ENCODE measurements around the gene PDHX.
A peak's percentile ranks its signal among the peaks of the same experiment; 100 is the strongest.

Gene PDHX

GRCh38 chr11:34960277-34960676 is 43.9 kb downstream of the PDHX start:
- H3K27me3 Mint-ChIP-seq: no peaks in the 10 kb centered on the region
- no peaks in the 10 kb centered on the region for H3K9me3 Mint-ChIP-seq (ENCODE audit: low read depth)
- peaks cover 11% of the 10 kb centered on the region for H3K36me3 Mint-ChIP-seq
- no peak overlapping the region for H3K4me3 Mint-ChIP-seq
- H3K27ac Mint-ChIP-seq: no peak overlapping the region
- H3K4me1 Mint-ChIP-seq (ENCODE audit: low read depth): no peaks in the 10 kb centered on the region

- Mint-ChIP-seq H3K9me3 (ENCODE audit: low read depth) (no peaks in the 10 kb centered on the region), H3K36me3 (peaks cover 14% of the 10 kb centered on the region), H3K27me3 (no peaks in the 10 kb centered on the region), H3K27ac (peak overlapping the region; percentile 4), H3K4me1 (ENCODE audit: low read depth) (no peaks in the 10 kb centered on the region), H3K4me3 (no peak overlapping the region)
These were observed 45.6 kb downstream of the PDHX start for GRCh38 chr11:34962034-34962433.

GRCh38 chr11:34963351-34963750 is 46.9 kb downstream of the PDHX start:
- H3K27ac Mint-ChIP-seq: no peak overlapping the region
- no peaks in the 10 kb centered on the region for H3K9me3 Mint-ChIP-seq (ENCODE audit: low read depth)
- no peaks in the 10 kb centered on the region for H3K4me1 Mint-ChIP-seq (ENCODE audit: low read depth)
- peaks cover 18% of the 10 kb centered on the region for H3K36me3 Mint-ChIP-seq
- H3K27me3 Mint-ChIP-seq: no peaks in the 10 kb centered on the region
- H3K4me3 Mint-ChIP-seq: no peak overlapping the region

GRCh38 chr11:34964610-34965331 is 48.4 kb downstream of the PDHX start:
- Mint-ChIP-seq H3K4me1 (ENCODE audit: low read depth) (no peaks in the 10 kb centered on the region), H3K27me3 (no peaks in the 10 kb centered on the region), H3K27ac (no peak overlapping the region), H3K4me3 (no peak overlapping the region), H3K9me3 (ENCODE audit: low read depth) (no peaks in the 10 kb centered on the region), H3K36me3 (peaks cover 18% of the 10 kb centered on the region)

GRCh38 chr11:34968862-34969261 is 52.4 kb downstream of the PDHX start:
- peaks cover 30% of the 10 kb centered on the region for H3K36me3 Mint-ChIP-seq
- no peak overlapping the region for H3K4me3 Mint-ChIP-seq
- peaks cover 3% of the 10 kb centered on the region for H3K4me1 Mint-ChIP-seq (ENCODE audit: low read depth)

GRCh38 chr11:34970033-34970432 is 53.6 kb downstream of the PDHX start:
- Mint-ChIP-seq H3K27me3 (no peaks in the 10 kb centered on the region), H3K9me3 (ENCODE audit: low read depth) (no peaks in the 10 kb centered on the region), H3K4me1 (ENCODE audit: low read depth) (peaks cover 4% of the 10 kb centered on the region), H3K27ac (no peak overlapping the region), H3K4me3 (no peak overlapping the region), H3K36me3 (peaks cover 35% of the 10 kb centered on the region)

More at GRCh38 chr11:34968862-34969261, 52.4 kb downstream of the PDHX start:
- H3K9me3 Mint-ChIP-seq (ENCODE audit: low read depth): no peaks in the 10 kb centered on the region
- no peaks in the 10 kb centered on the region for H3K27me3 Mint-ChIP-seq
- no peak overlapping the region for H3K27ac Mint-ChIP-seq

GRCh38 chr11:34970480-34970879 is 54.1 kb downstream of the PDHX start:
- Mint-ChIP-seq H3K4me1 (ENCODE audit: low read depth) (peaks cover 8% of the 10 kb centered on the region), H3K27me3 (no peaks in the 10 kb centered on the region), H3K36me3 (peaks cover 40% of the 10 kb centered on the region), H3K4me3 (no peak overlapping the region), H3K9me3 (ENCODE audit: low read depth) (no peaks in the 10 kb centered on the region), H3K27ac (no peak overlapping the region)

GRCh38 chr11:34971928-34972327 is 55.5 kb downstream of the PDHX start:
- Mint-ChIP-seq H3K27me3 (no peaks in the 10 kb centered on the region), H3K4me1 (ENCODE audit: low read depth) (peaks cover 18% of the 10 kb centered on the region), H3K36me3 (peaks cover 45% of the 10 kb centered on the region), H3K9me3 (ENCODE audit: low read depth) (no peaks in the 10 kb centered on the region), H3K4me3 (no peak overlapping the region), H3K27ac (no peak overlapping the region)

- Mint-ChIP-seq H3K4me1 (ENCODE audit: low read depth) (peaks cover 22% of the 10 kb centered on the region), H3K4me3 (no peak overlapping the region), H3K27me3 (no peaks in the 10 kb centered on the region), H3K9me3 (ENCODE audit: low read depth) (no peaks in the 10 kb centered on the region), H3K36me3 (peaks cover 44% of the 10 kb centered on the region), H3K27ac (no peak overlapping the region)
These were observed 55.9 kb downstream of the PDHX start for GRCh38 chr11:34972366-34972765.

- Mint-ChIP-seq H3K4me3 (no peak overlapping the region), H3K27me3 (no peaks in the 10 kb centered on the region), H3K27ac (no peak overlapping the region), H3K36me3 (peaks cover 44% of the 10 kb centered on the region), H3K4me1 (ENCODE audit: low read depth) (peaks cover 26% of the 10 kb centered on the region), H3K9me3 (ENCODE audit: low read depth) (no peaks in the 10 kb centered on the region)
These were observed 56.5 kb downstream of the PDHX start for GRCh38 chr11:34972892-34973291.

- Mint-ChIP-seq H3K27ac (no peak overlapping the region), H3K4me3 (no peak overlapping the region), H3K36me3 (peaks cover 46% of the 10 kb centered on the region), H3K9me3 (ENCODE audit: low read depth) (peaks cover 2% of the 10 kb centered on the region), H3K4me1 (ENCODE audit: low read depth) (peaks cover 26% of the 10 kb centered on the region), H3K27me3 (no peaks in the 10 kb centered on the region)
These were observed 59.1 kb downstream of the PDHX start for GRCh38 chr11:34975482-34975881.

- Mint-ChIP-seq H3K9me3 (ENCODE audit: low read depth) (peaks cover 4% of the 10 kb centered on the region), H3K4me1 (ENCODE audit: low read depth) (peaks cover 27% of the 10 kb centered on the region), H3K36me3 (peaks cover 49% of the 10 kb centered on the region), H3K27ac (peak overlapping the region; percentile 6), H3K4me3 (no peak overlapping the region), H3K27me3 (no peaks in the 10 kb centered on the region)
These were observed 60.2 kb downstream of the PDHX start for GRCh38 chr11:34976496-34977088.

- no peaks in the 10 kb centered on the region for H3K27me3 Mint-ChIP-seq
These were observed 60.9 kb downstream of the PDHX start for GRCh38 chr11:34977089-34977912.

GRCh38 chr11:34978236-34979191 is 62.1 kb downstream of the PDHX start:
- Mint-ChIP-seq H3K36me3 (peaks cover 51% of the 10 kb centered on the region), H3K27me3 (no peaks in the 10 kb centered on the region), H3K9me3 (ENCODE audit: low read depth) (peaks cover 4% of the 10 kb centered on the region), H3K4me1 (ENCODE audit: low read depth) (peaks cover 27% of the 10 kb centered on the region), H3K27ac (no peak overlapping the region), H3K4me3 (no peak overlapping the region)

More at GRCh38 chr11:34977089-34977912, 60.9 kb downstream of the PDHX start:
- Mint-ChIP-seq H3K27ac (no peak overlapping the region), H3K4me1 (ENCODE audit: low read depth) (peaks cover 27% of the 10 kb centered on the region), H3K9me3 (ENCODE audit: low read depth) (peaks cover 4% of the 10 kb centered on the region), H3K4me3 (no peak overlapping the region), H3K36me3 (peaks cover 52% of the 10 kb centered on the region)
